BLaER1 treated with 17β-estradiol and CSF1 and Interleukin-3, amounts not matched to agents 10 nM and 100 nM (cell line): Measurements from ENCODE around the gene UBE2J2.

Experiments used
- H3K27ac ChIP-seq, 11 experiments: shearing (Covaris generic); formaldehyde crosslinking; 2 replicates each; pipeline ENCODE4 v1.8.1; 2022
- H3K27me3 ChIP-seq, 11 experiments: shearing (Covaris generic); formaldehyde crosslinking; 2 replicates each; pipeline ENCODE4 v1.8.1; 2022
- H3K36me3 ChIP-seq, 11 experiments: shearing (Covaris generic); formaldehyde crosslinking; 2 replicates each; pipeline ENCODE4 v1.8.1; 2022
- H3K4me1 ChIP-seq, 10 experiments: shearing (Covaris generic); formaldehyde crosslinking; 2 replicates each; pipeline ENCODE4 v1.8.1; 2022
- H3K4me2 ChIP-seq, 11 experiments: shearing (Covaris generic); formaldehyde crosslinking; 2 replicates each; pipeline ENCODE4 v1.8.1; 2022
- H3K4me3 ChIP-seq, 10 experiments: shearing (Covaris generic); formaldehyde crosslinking; 2 replicates each; pipeline ENCODE4 v1.8.1; 2022
- H3K9ac ChIP-seq, 11 experiments: shearing (Covaris generic); formaldehyde crosslinking; 2 replicates each; pipeline ENCODE4 v1.8.1; 2022
- H3K9me3 ChIP-seq, 11 experiments: shearing (Covaris generic); formaldehyde crosslinking; replicated peaks in 1 of 11; 2 replicates each; pipeline ENCODE4 v1.8.1; 2022
- H4K20me1 ChIP-seq, 11 experiments: shearing (Covaris generic); formaldehyde crosslinking; 2 replicates each; pipeline ENCODE4 v1.8.1; 2022
- Cebpa-rat ChIP-seq, 11 experiments: shearing (Covaris generic); IDR thresholded peaks; 2 replicates each; pipeline ENCODE4 v1.8.1; 2022

UBE2J2 gene

DNA sequence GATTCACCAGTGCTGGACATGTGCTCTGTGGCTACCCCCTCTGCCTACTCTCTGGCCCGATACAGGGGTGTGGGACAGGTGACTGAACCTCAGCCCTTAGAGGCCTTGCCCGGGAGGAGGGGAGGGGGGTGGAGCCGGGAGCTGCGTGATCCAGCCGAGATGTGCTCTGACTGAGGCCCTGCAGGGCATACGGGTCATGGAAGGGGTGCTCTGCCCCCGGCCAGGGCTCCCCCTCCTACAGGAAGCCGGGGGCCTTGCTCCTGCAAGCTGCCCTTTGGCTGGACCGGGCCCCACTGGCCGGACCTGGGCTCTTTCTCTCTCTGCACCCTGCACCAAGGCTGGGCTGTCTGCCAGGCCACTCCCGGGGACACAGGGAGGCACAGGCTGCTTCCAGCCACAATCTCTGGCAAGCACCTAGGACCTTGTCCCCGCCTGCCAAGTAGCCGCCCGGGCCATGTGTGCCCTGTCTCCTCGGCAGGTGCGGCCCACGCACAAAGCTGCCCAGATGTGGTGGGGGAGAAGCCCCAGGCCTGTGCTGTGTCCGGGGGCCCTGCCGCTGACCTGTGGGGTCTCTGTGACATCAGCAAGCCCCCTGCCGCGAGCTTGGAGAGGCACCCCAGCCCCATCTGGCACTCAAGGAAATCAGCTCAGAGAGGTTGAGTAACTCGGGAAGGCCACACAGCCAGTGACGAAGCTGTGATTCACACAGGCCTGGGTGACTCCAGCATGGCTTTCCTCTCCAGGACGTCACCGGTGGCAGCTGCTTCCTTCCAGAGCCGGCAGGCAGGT, 8.1 kb upstream of the UBE2J2 start:
- no peak overlapping the region for H3K4me2 ChIP-seq
- no peak overlapping the region for H3K27ac ChIP-seq
- H3K9ac ChIP-seq: 0 out of 22 replicates have a peak overlapping the region, but pooled peaks of 1 of the 11 experiments have one; percentile 9
- H4K20me1 ChIP-seq: peaks cover 0 to 33% (median 0%) of the 10 kb centered on the region in 11 experiments; a peak in 2 of 22 replicates
- H3K4me1 ChIP-seq: peaks cover 0 to 15% (median 2%) of the 10 kb centered on the region in 10 experiments; a peak in 5 of 20 replicates
- no peaks in the 10 kb centered on the region for H3K36me3 ChIP-seq
- no peaks in the 10 kb centered on the region for H3K27me3 ChIP-seq
- H3K4me3 ChIP-seq: no peak overlapping the region
- no peaks in the 10 kb centered on the region for H3K9me3 ChIP-seq
- TF ChIP-seq Cebpa-rat (IDR thresholded peaks at IDR 0.05): no peak

DNA sequence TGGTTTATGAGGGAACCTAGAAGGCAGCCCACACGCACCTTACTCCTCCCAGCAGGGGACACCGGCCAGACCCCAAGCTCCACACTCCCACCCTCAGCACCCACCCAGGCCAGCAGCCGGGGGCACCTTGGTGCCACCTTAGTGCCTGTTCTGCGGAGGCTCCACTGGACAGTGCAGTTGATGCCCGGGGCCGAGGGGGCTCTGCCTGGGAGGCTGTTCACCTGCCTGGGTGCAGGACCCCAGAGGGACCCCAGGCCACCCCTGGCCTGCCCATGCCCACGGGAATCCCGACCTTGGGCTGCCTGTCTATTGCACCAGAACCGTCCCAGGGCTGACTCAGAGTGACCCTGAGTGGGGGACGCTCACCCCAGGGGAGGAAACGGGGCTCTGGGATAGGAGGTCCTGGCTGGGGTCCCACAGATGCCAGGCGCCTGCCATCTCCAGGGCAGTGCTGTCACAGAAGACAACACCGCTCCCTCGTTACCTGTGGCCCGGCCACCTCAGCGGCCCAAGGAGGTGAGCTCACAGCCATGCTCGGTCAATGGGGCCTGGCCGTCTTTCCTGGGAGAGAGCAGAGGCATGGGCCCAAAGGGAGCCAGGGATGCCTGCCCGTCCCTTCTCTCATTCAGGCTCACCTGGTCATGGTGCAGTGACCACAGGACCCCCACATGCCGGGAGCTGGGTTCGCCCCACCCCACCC, 7.3 kb upstream of the UBE2J2 start:
- Histone ChIP-seq H4K20me1 (peaks cover 0 to 25% (median 0%) of the 10 kb centered on the region in 11 experiments; a peak in 2 of 22 replicates), H3K4me3 (no peak overlapping the region), H3K27me3 (no peaks in the 10 kb centered on the region), H3K9me3 (no peaks in the 10 kb centered on the region), H3K4me1 (peaks cover 0 to 14% (median 2%) of the 10 kb centered on the region in 10 experiments; a peak in 5 of 20 replicates), H3K36me3 (no peaks in the 10 kb centered on the region), H3K27ac (no peak overlapping the region), H3K9ac (no peak overlapping the region), H3K4me2 (no peak overlapping the region)
- TF ChIP-seq Cebpa-rat (IDR thresholded peaks at IDR 0.05): no peak

DNA sequence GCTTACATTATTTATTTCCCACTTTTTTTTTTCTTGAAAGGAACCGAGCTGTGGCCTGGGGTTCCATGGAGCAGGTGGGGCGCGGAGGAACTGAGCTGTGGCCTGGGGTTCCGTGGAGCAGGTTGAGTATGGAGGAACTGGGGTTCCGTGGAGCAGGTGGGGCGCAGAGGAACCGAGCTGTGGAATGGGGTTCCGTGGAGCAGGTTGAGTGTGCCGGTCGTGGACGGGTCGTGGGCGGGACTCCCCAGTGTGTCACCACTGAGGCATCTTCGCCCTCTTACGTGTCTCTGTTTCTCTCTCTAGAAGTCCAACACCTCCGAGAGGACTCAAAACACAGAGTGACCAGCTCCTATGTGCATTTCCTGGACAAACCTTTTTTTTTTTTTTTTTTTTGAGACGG, 5.4 kb upstream of the UBE2J2 start:
- Histone ChIP-seq H3K4me1 (peaks cover 6 to 18% (median 10%) of the 10 kb centered on the region in 10 experiments; a peak in 18 of 20 replicates), H3K4me2 (no peak overlapping the region), H3K27me3 (no peaks in the 10 kb centered on the region), H3K9ac (no peak overlapping the region), H3K36me3 (no peaks in the 10 kb centered on the region), H4K20me1 (peaks cover 0 to 13% (median 0%) of the 10 kb centered on the region in 11 experiments; a peak in 2 of 22 replicates), H3K27ac (no peak overlapping the region), H3K9me3 (no peaks in the 10 kb centered on the region), H3K4me3 (no peak overlapping the region)
- no peak for TF ChIP-seq Cebpa-rat (IDR thresholded peaks at IDR 0.05)

DNA sequence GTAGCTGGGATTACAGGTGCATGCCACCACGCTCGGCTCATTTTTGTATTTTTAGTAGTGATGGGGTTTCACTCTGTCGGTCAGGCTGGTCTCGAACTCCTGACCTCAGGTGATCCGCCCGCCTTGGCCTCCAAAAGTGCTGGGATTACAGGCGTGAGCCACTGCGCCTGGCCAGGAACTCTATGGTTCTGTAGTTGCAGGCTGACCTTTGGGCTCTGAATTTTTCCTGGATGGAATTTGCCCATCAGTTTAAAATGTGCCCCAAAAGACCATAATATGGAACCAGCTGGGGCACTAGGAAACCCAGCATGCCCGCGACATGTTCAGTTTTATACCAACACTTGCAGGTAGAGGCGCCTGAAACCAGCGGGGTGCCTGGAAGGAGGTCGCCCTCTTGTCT, 5.0 kb upstream of the UBE2J2 start:
- Histone ChIP-seq H4K20me1 (peaks cover 0 to 12% (median 0%) of the 10 kb centered on the region in 11 experiments; a peak in 2 of 22 replicates), H3K9ac (no peak overlapping the region), H3K4me3 (no peak overlapping the region), H3K9me3 (no peaks in the 10 kb centered on the region), H3K27ac (no peak overlapping the region), H3K4me1 (peaks cover 6 to 17% (median 10%) of the 10 kb centered on the region in 10 experiments; a peak in 18 of 20 replicates), H3K4me2 (no peak overlapping the region), H3K36me3 (no peaks in the 10 kb centered on the region), H3K27me3 (no peaks in the 10 kb centered on the region)
- no peak for TF ChIP-seq Cebpa-rat (IDR thresholded peaks at IDR 0.05)

DNA sequence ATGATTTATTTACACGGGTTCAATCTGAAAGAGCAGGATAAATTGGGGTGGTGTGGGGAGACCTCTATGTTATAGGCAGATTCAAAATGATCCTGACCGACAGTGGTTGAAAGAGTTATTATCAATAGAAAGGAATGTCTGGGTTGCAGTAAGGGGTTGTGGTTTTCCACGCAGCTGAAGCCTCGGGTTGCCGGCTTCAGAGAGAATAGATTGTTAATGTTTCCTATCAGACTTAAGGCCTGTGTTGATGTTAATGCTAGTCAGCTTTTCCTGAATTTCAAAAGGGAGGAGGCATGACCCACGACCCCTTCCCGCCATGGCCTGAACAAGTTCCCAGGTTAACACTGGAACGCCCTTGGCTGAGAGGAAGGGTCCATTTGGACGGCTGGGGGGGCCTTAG, 2.2 kb upstream of the UBE2J2 start:
- Histone ChIP-seq H3K4me1 (peaks cover 25 to 35% (median 30%) of the 10 kb centered on the region in 10 experiments), H3K4me2 (no peak overlapping the region), H3K27me3 (no peaks in the 10 kb centered on the region), H3K36me3 (peaks cover 0 to 18% (median 12%) of the 10 kb centered on the region in 11 experiments; a peak in 17 of 22 replicates), H3K9ac (no peak overlapping the region), H3K27ac (no peak overlapping the region), H3K9me3 (no peaks in the 10 kb centered on the region), H3K4me3 (no peak overlapping the region), H4K20me1 (peaks cover 22 to 27% (median 24%) of the 10 kb centered on the region in 11 experiments)
- TF ChIP-seq Cebpa-rat (IDR thresholded peaks at IDR 0.05): no peak

DNA sequence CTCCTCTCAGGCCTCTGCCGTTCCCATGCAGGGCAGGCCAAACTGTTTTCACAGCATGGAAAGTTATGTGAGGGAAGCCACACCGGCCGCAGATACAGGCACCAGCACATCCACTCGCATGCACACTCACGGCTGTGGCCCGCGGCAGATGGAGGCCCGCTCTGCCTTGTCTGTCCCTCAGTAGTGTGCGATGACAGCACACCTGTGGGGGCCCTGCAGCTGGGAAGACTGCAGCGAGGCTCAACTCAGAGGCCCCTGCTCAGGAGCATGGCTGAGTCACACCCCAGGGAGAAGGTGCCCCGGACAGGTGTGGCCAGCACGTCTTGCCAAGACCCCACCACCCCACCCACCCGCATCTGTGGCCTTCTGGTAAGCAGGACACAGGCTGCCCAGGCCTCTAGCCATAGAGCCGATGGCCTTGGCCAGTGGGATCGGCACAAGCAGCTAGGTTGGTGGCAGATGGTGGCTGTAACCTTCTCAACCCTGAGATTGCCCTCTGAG, 1.3 kb upstream of the UBE2J2 start:
- H3K4me1 ChIP-seq: peaks cover 33 to 42% (median 38%) of the 10 kb centered on the region in 10 experiments
- peaks cover 30 to 35% (median 32%) of the 10 kb centered on the region in 11 experiments for H4K20me1 ChIP-seq
- no peak for TF ChIP-seq Cebpa-rat (IDR thresholded peaks at IDR 0.05)
- peaks cover 0 to 27% (median 20%) of the 10 kb centered on the region in 11 experiments; a peak in 20 of 22 replicates for H3K36me3 ChIP-seq
- peak overlapping the region; percentile 90 to 99 (median 96) for H3K4me2 ChIP-seq
- H3K4me3 ChIP-seq: peak overlapping the region in 4 of 10 experiments; percentile 99 to 100 (median 100); a peak in 4 of 20 replicates
- no peak overlapping the region for H3K27ac ChIP-seq
- no peaks in the 10 kb centered on the region for H3K9me3 ChIP-seq
- H3K9ac ChIP-seq: peak overlapping the region in 10 of 11 experiments; percentile 97 to 100 (median 99); a peak in 15 of 22 replicates
- H3K27me3 ChIP-seq: no peaks in the 10 kb centered on the region

DNA sequence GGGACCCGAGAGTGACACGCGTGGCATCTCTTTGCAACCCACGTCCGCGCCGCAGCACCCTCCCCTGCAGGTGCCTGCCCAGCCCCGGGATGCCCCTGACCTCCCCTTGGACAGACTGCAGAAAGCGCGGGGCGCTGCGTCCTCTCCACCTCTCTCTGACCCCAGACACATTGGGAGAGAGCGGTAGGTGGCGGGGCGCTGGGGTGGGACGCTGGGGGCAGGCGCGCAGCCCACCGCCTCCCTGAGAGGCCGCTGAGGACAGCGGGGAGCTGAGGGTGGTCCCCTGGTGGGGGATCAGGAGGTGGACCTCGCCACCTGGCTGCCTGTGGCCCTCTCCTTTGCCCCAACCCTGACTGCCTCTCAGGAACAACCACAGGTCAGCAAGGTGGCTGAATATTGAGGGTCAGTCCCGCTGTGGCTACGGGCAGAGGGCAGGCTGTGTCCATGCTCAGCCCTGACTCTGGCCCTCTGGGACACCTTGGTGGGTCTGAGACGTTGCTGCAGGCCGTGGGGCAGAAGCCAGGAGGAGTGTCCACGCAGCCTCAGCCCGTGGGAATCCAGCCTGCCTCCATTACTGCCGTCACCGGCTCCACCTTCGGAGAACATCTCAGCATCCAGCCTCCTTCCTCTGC, 761 bp upstream of the UBE2J2 start:
- Histone ChIP-seq H3K36me3 (peaks cover 0 to 32% (median 25%) of the 10 kb centered on the region in 11 experiments; a peak in 21 of 22 replicates), H3K27ac (peak overlapping the region in 9 of 11 experiments; percentile 45 to 99 (median 97); a peak in 19 of 22 replicates), H3K4me2 (peak overlapping the region; percentile 90 to 99 (median 96)), H3K9ac (peak overlapping the region; percentile 97 to 100 (median 99)), H3K27me3 (no peaks in the 10 kb centered on the region), H3K4me3 (peak overlapping the region; percentile 96 to 100 (median 100)), H4K20me1 (peaks cover 36 to 41% (median 38%) of the 10 kb centered on the region in 11 experiments), H3K4me1 (peaks cover 33 to 42% (median 38%) of the 10 kb centered on the region in 10 experiments), H3K9me3 (no peaks in the 10 kb centered on the region)
- no peak for TF ChIP-seq Cebpa-rat (IDR thresholded peaks at IDR 0.05)

DNA sequence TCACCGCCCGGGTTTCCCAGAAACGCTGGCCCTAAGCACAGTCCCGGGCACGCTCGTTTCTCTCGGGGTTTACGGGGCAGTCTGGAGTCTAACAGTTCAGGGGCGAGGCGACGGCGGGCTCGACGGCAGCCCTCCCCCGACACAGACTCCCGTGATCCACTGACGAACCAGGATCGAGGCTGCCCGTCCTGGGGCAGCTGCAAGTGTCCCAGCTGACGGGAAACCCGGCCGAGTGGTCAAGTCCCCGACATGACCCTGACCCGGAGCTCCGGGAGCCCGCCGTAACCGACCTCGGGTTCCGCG, 494 bp downstream of the UBE2J2 start:
- H3K4me3 ChIP-seq: peak overlapping the region; percentile 96 to 100 (median 100)
- H3K27ac ChIP-seq: peak overlapping the region; percentile 92 to 99 (median 97)
- peak overlapping the region; percentile 97 to 100 (median 99) for H3K9ac ChIP-seq
- H3K4me2 ChIP-seq: peak overlapping the region; percentile 91 to 100 (median 99)
- H3K36me3 ChIP-seq: peaks cover 9 to 45% (median 33%) of the 10 kb centered on the region in 11 experiments; a peak in 21 of 22 replicates
- peaks cover 33 to 42% (median 38%) of the 10 kb centered on the region in 10 experiments for H3K4me1 ChIP-seq
- H3K27me3 ChIP-seq: no peaks in the 10 kb centered on the region
- H4K20me1 ChIP-seq: peaks cover 49 to 53% (median 50%) of the 10 kb centered on the region in 11 experiments
- H3K9me3 ChIP-seq: no peaks in the 10 kb centered on the region
- no peak for TF ChIP-seq Cebpa-rat (IDR thresholded peaks at IDR 0.05)
